Kidney epithelial cell (primary cell): ENCODE measurements around the gene EXOC3L4. TPM values are rescaled to one million over a fixed set of nuclear protein-coding genes. Genes with fewer than 3 reads are reported as not detected.

Experiments
- DNase-seq: peaks from one replicate; pipeline ENCODE4 v3.0.0-alpha.2; 2010; ENCODE audit warnings: low read depth
- H3K27me3 ChIP-seq: 2 replicates; pipeline ENCODE4 v1.6.0; 2011; ENCODE audit warnings: low read length; ENCODE audit not compliant: control insufficient read depth, insufficient read depth
- H3K36me3 ChIP-seq: 2 replicates; pipeline ENCODE4 v1.5.1; 2011; ENCODE audit warnings: low read length; ENCODE audit not compliant: control insufficient read depth, insufficient read depth
- H3K4me3 ChIP-seq: 2 replicates; pipeline ENCODE4 v1.5.1; 2011; ENCODE audit warnings: low read depth, mild to moderate bottlenecking, control low read depth, low read length
- total RNA-seq: library from RNA; depleted of rRNA; stranded (reverse); fragments of >200 nt; gene quantifications from 2 replicates; pipeline ENCODE4 v1.2.3, GENCODE V29; 2015
- TF ChIP-seq, protein P1 (sequence below): IDR thresholded peaks from 2 replicates; pipeline ENCODE4 v1.5.1; 2011; ENCODE audit warnings: mild to moderate bottlenecking, moderate library complexity, low read length, control low read depth, inconsistent platforms; ENCODE audit not compliant: insufficient read depth, poor library complexity, severe bottlenecking

EXOC3L4 gene
- total RNA-seq, 1 donor from 2014 or later, result 0.46 TPM

- TF ChIP-seq, protein P1, sequence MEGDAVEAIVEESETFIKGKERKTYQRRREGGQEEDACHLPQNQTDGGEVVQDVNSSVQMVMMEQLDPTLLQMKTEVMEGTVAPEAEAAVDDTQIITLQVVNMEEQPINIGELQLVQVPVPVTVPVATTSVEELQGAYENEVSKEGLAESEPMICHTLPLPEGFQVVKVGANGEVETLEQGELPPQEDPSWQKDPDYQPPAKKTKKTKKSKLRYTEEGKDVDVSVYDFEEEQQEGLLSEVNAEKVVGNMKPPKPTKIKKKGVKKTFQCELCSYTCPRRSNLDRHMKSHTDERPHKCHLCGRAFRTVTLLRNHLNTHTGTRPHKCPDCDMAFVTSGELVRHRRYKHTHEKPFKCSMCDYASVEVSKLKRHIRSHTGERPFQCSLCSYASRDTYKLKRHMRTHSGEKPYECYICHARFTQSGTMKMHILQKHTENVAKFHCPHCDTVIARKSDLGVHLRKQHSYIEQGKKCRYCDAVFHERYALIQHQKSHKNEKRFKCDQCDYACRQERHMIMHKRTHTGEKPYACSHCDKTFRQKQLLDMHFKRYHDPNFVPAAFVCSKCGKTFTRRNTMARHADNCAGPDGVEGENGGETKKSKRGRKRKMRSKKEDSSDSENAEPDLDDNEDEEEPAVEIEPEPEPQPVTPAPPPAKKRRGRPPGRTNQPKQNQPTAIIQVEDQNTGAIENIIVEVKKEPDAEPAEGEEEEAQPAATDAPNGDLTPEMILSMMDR, result no peak
- DNase-seq, result peak; percentile 85
- Histone ChIP-seq H3K36me3 (no peaks in the 10 kb centered on the region), H3K27me3 (no peaks in the 10 kb centered on the region), H3K4me3 (no peak overlapping the region)
Observed at GRCh38 chr14:103121846-103122584, 27.5 kb downstream of the EXOC3L4 start.

GRCh38 chr14:103122585-103122946, 28.0 kb downstream of the EXOC3L4 start:
- Histone ChIP-seq H3K27me3 (no peaks in the 10 kb centered on the region), H3K36me3 (no peaks in the 10 kb centered on the region), H3K4me3 (peak overlapping the region; percentile 61)
- TF ChIP-seq, protein P1, result no peak
- DNase-seq, result no peak

- Histone ChIP-seq H3K36me3 (no peaks in the 10 kb centered on the region), H3K27me3 (no peaks in the 10 kb centered on the region), H3K4me3 (peak within 1 kb of the TSS; percentile 61)
- TF ChIP-seq, protein P1, result no peak
- no peak for DNase-seq
Observed at GRCh38 chr14:103122947-103123633, 28.6 kb downstream of the EXOC3L4 start, which contains the start of gene TNFAIP2. TNFAIP2 (plus strand) TSS chr14:103123461; CDS start chr14:103126458, 2,997 bp downstream.

- Histone ChIP-seq H3K4me3 (peak overlapping the region; percentile 61), H3K27me3 (no peaks in the 10 kb centered on the region), H3K36me3 (no peaks in the 10 kb centered on the region)
- TF ChIP-seq, protein P1, result peak; percentile 59
- no peak for DNase-seq
Observed at GRCh38 chr14:103123634-103124500, 29.3 kb downstream of the EXOC3L4 start.

- no peak for DNase-seq
- Histone ChIP-seq H3K4me3 (peak overlapping the region; percentile 61), H3K36me3 (no peaks in the 10 kb centered on the region), H3K27me3 (no peaks in the 10 kb centered on the region)
- TF ChIP-seq, protein P1, result no peak
Observed at GRCh38 chr14:103124501-103125001, 30.0 kb downstream of the EXOC3L4 start.
